Activated gamma-delta T cell (primary cell): Measurements from ENCODE around the gene PDE5A.
"Not testable (repeated sequence)": the region's sequence is repeated elsewhere in the genome, so short reads cannot be mapped to it uniquely, and the experiment has no call there.

Experiments
- DNase-seq: peaks from one replicate; lab custom pipeline; 2025; lab: John Stamatoyannopoulos, UW

PDE5A gene

DNA sequence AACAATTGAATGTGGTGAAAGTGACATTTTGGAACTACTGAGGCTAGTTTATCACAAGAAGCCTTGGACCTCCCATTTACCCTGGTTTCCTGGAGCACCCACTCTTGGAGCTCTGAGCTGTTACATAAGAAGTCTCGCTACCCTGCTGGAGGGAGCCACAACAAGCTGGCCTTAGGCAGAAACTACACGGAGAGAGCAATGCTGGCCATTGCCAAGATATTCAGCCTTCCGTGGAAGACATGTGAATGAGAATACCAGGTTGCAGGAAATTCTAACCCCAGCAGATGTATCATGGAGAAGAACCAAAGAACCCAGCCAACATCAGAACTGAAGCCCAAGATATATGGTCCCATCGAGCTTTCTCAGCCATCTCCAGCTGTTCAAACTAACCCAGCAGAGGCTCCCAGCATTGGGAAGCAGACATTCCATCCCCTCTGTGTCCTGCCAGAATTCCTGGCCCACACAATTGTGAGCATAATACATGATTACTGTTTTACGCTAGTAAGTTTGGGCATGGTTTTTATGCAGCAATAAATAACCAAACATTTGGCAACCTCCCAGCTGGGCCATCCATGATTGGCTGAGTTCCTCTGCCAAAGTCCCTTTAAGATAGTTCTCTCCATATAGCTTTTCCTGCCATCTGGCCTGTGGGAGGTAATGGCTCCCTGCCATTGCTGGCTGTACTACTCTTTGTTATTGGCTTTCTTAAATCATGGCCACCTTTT is 17.9 kb upstream of the PDE5A start:
- DNase-seq, result no peak

DNA sequence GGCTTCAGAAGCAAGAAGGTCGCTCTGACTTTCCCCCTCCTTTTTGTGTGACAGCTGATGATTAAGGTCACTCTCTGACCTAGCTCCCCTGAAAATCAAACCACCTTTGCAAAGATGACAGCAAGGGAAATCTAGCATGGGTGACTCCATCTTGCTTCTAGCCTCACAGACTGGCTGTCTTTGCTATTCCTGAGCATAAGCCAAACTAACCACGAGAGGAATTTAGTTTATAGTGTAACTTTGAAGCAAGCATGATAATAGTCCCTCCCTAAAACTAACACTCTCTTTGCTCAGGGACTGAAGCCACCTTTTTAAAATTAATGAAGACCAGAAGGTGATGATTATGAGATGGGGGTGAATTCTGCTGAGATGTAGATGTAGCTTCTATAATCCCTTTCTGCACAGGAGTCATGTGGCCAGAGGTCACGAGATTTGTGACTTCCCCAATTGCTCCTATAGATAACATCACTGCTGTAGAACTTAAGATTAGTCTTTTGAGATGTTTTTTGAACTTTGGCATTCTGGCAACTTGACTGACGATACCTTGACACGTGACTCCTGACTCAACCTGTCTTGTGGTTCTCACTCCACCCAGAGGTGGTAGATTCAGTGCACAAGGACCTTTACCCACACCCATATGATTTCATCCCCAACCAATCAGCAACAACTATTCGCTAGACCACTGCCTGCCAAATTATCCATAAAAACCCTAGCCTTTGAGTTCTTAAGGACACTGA is 14.9 kb upstream of the PDE5A start:
- no peak for DNase-seq

DNA sequence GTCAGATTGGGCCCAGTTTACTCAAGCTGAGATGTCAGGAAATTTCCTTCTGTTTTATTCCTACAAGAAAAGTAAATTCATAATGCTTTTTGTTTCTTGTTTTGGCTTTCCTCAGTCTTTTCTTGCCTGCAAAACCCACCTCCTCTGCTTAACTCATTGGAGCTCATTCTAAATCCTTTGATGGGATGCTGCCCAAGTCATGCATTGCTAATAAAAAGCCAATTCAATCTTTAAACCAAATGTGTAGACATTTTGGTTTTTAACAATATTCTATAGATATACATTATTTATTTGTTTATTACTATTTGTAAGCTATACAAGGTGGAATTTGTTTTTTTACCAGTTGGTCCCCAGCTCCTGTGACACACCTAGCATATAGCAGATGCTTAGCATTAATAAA is 13.2 kb upstream of the PDE5A start:
- no peak for DNase-seq

DNA sequence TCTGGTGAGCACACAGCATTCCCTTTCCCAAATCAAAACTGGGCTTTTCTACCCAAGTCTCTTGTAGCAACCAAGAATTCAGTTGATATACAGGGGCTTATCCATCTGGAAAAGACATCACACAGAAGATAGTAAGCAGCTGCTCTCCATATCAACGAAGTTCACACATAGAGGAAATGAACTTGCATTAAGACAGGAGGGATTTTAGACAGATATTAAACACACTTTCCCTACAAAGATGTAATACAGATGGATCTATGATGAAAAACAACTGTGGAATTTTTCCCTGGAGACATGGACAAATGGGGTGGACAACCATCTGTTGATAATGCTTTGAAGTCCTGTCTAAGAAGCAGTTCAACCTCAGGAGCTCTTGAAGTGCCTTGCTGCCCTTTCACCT is 9.8 kb upstream of the PDE5A start:
- DNase-seq, result no peak

DNA sequence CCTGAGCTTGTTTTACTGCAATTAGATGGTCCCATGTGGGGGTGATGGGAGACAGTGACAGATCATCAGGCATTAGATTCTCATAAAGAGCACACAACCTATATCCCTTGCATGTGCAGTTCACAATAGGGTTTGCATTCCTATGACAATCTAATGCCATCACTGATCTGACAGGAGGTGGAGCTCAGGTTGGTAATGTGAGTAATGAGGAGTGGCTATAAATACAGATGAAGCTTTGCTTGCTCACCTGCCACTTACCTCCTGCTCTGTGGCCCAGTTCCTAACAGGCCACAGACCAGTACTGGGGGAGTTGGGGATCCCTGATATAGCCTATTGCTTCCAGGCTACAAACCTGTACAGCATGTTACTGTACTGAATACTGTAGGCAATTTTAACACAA is 8.2 kb upstream of the PDE5A start:
- not testable (repeated sequence) for DNase-seq

DNA sequence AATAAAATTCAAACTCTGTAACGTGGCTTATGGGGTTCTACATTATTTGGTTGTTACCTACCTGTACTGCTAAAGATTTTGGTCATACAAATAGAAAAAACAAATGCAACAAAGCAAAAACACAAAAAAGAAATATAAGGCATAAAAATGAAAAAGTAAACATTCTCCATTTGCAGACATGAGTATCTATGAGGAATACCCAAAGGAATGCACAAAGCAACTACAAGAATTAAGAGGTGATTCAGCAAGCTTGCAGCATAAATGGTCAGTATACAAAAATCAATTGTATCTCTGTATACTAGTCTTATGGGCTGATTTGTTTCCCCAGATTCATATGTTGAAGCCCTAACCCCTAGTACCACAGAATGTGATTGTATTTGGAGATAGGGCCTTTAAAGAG is 3.6 kb upstream of the PDE5A start:
- DNase-seq, result no peak

DNA sequence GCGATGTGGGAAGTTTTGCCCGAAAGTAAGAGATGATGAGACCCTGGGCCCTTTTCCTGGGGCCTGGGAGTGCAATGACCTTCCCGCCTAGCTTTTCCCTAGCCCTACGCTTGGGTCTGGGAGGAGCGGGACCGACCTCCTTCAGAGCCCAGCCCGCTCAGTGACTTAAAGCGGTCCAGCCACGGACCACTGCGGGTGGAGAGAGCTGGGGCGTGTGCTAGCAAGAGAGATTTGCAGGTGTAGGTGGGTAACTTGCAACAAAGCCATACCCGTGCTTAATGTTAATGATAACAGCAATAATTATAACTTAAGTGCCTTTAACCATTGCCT is 503 bp upstream of the PDE5A start:
- DNase-seq, result no peak

DNA sequence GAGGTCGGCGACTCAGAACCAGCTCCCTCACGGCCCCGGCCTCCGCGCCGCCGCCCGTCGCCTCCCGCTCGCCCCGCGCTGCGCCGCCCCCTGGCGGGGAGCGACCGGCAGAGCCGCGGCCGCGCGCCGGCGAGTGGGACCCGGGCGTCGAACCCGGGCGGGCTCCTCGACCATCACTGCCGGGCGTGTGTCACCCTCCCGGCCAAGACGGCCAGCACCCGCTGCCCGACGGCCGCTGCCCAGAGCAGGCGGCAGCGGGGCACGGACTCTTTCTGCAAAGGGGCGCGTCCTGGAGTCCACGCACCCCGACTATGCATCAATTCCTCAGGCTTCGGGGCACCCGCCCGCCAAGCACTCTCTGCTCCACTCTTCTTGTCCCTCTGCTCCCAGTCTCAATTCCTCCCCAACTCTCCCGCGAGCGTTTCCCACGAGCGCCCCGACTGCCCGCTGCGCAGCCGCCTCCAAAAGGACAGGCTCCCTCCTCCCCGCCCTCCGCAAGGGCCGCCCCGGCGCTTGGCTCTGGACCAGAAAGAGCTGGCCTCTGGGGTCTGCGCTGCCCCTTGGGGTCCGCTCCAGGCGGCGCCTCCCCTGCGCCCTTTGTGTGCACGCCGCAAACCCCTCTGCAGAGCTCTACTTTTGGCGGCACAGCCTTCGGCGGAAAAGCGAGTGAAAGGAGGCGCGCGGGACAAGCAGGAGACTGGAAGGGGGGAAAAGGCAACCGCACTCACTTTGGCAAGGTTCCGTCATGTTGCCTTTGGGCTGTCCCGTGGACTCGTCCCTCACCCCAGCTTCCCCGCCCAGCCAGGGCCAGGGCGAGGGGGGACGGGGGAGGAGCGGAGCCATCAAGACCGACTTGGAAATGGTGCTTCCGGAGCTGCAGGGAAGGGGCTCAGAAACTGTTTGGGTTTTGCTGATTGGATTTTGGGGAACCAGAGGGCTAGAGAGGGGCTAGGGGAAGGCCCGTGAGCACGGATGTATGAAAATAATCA is 1.0 kb downstream of the PDE5A start:
- peak; percentile 20 for DNase-seq

DNA sequence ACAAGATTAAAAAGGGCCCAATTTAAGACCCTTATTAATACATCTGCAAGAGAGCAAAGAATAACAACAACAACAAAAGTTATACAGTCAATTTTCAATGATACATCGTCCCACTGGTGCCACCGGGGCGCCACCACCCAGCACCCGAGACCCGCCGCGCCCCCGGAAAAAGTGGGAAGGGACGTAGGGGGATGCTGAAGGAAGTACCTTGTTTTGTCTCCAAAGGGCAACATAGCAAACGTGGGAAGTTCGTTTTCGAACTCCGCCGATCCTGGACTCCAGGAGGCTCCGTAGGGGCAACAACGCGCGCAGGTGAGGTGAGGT is 1.7 kb downstream of the PDE5A start:
- DNase-seq, result peak; percentile 20

DNA sequence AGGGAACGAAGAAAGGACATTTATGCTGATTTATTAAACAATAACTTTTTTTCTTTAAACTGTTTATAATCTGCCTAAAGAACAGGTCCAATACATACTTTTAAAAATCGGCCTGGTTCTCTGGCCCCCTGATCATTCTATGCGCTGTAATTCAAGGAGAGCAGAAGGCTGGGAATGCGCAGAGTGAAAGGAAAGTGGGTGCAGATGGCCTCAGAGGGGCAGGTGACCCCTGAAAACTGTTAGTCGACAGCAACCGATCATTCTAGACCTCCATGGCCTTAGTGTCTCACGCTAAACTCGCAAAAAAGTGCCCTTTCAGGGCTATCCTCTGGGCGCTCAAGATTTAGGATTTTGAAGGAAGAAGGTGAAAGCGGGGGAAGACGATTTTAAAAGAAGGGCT is 2.2 kb downstream of the PDE5A start:
- no peak for DNase-seq

DNA sequence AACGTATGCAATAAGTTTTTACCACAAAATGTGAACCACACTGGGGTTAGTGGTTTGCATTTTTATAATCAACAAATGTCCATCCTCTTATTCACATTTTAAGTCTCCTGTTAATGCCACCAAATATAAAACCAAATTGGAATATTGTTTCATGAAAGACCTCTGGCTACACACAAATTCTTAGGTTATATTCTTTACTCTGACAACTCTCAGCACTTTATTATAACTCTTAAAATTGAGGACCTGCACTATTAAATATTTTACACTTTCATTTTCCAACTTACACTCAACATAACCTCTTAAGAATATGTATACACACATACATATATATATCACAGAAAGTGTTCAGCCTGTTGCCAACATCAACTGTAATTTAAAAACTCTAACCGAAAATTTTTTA is 2.8 kb downstream of the PDE5A start:
- DNase-seq, result no peak

DNA sequence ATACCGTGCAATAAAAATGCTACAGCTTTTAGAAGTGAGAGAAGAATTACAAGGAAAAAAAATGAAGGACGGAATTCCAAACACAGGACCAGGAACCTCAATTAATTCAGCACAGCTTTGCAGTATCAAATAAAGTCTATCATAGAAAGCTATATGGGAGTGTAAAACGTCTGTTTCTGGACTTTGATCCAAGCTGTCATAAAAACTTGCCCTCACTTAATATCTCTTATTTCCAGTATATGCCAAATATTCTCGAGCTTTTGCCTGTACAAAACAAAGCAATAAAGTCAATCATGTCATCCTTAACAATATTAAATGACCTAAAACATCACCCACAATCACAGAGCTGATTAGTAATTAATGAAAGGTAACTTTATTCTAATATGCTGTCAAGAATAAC is 4.2 kb downstream of the PDE5A start:
- DNase-seq, result no peak

DNA sequence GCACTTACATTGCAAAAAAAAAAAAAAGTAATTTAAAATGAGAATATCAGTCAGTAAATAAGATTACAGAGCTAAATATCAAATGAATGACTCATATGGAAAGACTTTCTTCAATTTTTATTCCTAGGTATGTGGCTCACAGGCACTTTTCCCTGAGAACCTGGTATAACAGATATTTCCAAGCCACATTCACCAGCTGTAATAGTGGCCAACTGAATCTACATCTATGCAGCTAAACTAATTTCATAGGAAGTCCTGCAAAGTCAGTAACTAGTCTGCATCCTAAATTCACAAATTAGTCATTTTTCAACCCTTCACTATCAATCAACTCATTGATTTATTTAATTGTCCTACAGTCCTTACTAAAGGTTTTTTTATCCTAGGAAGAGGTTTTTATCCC is 5.6 kb downstream of the PDE5A start:
- no peak for DNase-seq

DNA sequence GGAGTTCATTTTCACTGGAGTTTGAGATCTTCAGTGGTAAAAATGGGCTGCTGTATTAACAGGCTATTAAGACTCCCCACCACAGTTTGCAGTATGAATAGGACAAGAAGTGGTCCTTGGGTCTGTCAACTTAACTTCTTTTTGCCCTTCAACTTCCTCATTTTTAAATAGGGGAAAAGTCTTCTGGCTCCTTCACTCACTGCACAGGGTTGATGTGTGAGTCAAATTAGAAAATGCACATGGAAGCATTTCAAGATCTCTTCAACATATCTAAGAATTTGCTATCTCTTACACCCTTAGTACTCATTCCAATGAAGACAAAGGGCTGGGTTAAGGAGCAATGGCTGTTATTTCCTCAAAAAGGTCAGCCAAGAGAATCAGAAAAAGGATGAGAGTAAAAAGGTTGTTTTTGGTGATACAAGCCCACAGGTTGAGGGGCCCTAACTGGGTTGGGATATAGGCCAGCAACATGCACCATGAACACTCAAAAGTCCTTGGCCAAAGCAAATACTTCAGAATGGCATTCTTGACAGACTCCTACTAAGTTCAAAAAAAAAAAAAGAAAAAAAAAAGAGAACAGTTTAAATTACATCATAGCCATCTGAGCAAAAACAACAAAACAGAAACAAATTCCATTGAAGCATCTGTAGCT is 13.4 kb downstream of the PDE5A start:
- no peak for DNase-seq

DNA sequence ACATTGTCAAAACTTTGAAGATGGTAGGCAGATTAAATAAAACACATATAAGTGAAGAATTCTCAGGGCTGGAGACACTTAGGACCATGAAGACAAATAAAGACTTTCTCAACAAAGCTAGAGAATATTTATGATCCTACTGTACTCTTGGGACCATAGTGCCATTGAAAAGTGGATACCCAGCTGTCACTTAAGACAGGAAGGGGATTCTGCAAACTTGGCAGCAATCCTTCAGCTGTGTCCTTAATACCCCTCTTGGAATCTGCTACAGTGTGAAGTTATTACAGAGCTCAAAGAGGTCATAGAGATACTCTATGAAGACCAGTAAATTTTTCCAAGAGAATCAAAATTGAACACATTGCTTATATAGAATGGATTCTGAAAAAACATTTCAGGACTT is 24.3 kb downstream of the PDE5A start:
- DNase-seq, result no peak

DNA sequence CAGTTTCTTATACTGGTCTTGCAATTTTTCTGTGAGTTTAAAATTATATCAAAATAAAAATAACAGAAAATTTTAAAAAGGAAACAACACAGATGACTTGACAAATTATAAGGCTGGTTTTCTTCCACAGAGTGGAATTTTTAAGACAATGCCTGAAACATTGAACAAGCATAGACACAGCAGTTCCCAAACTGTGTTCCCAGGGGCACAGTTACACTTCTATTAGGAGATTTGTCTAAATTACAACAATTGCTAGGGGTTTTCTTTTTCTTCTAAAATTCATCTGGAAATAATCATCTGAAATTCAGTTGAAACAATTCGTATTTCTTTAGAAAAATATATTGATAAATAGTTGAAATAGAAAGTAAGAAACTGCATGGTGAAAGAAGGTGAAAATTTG is 26.2 kb downstream of the PDE5A start:
- no peak for DNase-seq

DNA sequence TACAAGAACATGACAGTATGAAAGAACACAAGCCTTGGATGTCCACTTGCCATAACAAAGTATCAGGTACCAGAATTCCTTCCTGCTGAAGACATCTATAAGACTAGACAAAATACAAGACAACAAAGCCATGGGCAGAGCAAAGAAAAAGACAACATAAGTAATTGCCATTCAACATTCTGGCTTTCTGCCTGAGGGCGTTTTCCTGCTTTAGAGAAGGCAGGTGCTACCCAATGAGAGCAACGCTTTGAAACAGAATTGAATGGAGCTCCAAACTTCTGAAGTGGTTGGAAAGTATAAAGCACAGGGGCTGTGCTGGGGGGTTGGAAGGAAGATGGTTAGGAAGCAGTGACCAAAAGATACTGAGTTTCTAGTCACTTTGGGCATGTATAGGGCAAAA is 30.1 kb downstream of the PDE5A start:
- no peak for DNase-seq

DNA sequence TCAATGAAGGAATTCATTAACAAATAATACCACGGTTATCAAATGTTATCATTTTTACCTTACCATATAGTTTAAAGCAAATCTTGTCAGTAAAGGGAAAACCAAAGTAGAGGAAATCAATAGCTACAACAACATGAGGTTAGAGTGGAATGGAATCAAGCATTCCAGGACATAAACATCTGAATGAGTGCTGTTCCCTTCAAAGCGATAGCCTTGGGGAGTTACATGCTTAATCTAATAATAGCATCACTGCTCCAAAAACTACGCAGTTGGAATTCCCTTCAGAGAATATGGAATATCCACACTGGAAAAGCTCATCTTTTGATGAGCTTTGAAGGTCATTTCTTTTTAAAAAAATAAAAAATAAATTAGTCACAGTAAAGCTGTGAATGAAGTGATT is 31.2 kb downstream of the PDE5A start:
- no peak for DNase-seq

DNA sequence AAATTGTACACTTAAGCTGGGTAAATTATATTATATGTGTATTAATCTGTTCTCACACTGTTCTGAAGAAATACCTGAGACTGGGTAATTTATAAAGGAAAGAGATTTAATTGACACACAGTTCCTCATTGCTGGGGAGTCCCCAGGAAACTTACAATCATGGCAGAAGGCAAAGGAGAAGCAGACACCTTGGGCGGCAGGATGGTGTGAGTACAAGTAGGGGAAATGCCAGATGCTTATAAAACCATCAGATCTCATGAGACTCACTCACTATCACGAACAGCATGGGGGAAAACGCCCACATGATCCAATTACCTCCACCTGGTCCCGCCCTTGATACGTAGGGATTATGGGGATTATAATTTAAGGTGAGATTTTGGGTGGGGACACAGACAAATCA is 34.9 kb downstream of the PDE5A start:
- no peak for DNase-seq

DNA sequence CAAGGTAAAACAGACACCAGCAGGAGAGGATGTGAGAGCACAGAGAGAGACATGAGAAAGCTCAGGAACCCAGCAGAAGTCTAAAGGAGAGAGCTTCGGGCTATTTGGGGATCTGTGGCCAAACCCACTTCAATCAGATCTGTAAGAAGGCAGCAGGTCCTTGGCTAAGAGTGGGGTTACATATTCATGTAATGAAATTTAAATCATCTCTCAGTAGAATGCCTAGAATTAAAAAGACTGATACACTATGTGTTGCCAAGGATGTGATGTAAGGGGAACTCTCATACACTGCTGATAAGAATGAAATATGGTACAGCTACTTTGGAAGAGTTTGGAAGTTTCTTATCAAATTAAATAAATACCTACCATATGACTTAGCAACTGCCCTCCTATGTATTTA is 35.8 kb downstream of the PDE5A start:
- no peak for DNase-seq

DNA sequence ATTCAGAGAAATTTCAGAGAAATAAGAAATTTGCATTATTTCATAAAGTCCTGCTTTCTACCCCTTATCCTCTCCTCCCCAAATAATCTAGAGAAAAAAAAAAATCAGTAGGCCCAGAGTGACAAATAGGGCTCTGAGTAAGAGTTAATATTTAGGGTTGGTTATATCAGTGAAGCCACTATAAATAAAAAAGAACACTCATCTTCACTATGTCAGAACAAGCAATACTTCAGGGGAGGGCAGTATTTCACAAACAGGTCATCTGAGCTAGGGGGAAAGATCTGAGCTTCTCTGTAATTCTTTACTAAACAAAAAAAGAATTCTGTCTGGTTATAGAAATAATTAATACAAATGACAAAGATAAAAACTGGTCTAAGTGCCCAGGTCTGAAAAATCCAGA is 39.4 kb downstream of the PDE5A start:
- DNase-seq, result no peak

DNA sequence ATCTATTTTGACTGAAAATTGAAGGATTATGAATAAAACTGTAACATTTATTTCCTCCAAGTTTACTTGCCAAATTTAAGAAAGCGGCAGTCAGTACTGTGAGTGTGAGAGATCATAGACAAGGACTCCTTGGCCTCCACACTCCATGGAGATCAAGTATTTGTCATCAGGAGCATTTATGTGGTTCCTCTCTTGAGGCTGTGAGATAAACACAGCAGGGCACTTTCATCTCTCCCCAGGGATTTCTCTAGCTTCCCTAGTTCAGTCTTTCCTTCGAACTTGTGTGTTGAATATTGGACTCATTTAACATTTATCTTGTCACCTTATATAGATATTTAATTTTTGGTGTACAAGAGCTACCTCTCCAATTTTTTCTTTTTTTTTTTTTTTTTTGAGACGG is 40.8 kb downstream of the PDE5A start:
- DNase-seq, result no peak
